Endothelial cell of hepatic sinusoid (primary cell): ENCODE data around the gene TAF6.
"Not testable (repeated sequence)": the region's sequence is repeated elsewhere in the genome, so short reads cannot be mapped to it uniquely, and the experiment has no call there.

Source experiments
- in situ Hi-C: cut with HindIII; loops from 2 replicates; pipeline ENCODE4 v1.10.0; 2017; ENCODE audit warnings: low sequenced_read_pairs

The TAF6 gene

GRCh38 chr7:100152937-100153666, 33.9 kb upstream of the TAF6 start:
- in situ Hi-C loops, result no loop called here

GRCh38 chr7:100152404-100152803, 33.2 kb upstream of the TAF6 start:
- in situ Hi-C loops, result no loop called here

- in situ Hi-C loops, result no loop called here
These were observed 29.6 kb upstream of the TAF6 start, which contains the start of gene LAMTOR4 for GRCh38 chr7:100148559-100149328. Gene LAMTOR4, plus strand, starts transcription at chr7:100148918. Its CDS starts 55 bp downstream, at chr7:100148973.

GRCh38 chr7:100148225-100148558, 29.0 kb upstream of the TAF6 start:
- in situ Hi-C loops, result no loop called here

- in situ Hi-C loops, result no loop called here
These were observed 28.1 kb upstream of the TAF6 start for GRCh38 chr7:100147278-100147677.

GRCh38 chr7:100146350-100146749, 27.2 kb upstream of the TAF6 start:
- in situ Hi-C loops, result not testable (repeated sequence)

- in situ Hi-C loops, result loop anchor here (5.0 kb wide), 1 partner anchor 65 kb away; no protein-coding TSS in a partner anchor
These were observed 23.3 kb upstream of the TAF6 start for GRCh38 chr7:100142461-100142860.

- in situ Hi-C loops, result loop anchor here (5.0 kb wide), 1 partner anchor 64 kb away; no protein-coding TSS in a partner anchor
These were observed 22.4 kb upstream of the TAF6 start for GRCh38 chr7:100141555-100141949.

- in situ Hi-C loops, result no loop called here
These were observed 18.9 kb upstream of the TAF6 start for GRCh38 chr7:100137851-100138760.

- in situ Hi-C loops, result no loop called here
These were observed 13.6 kb upstream of the TAF6 start for GRCh38 chr7:100132697-100133151.

GRCh38 chr7:100132126-100132525, 13.0 kb upstream of the TAF6 start:
- in situ Hi-C loops, result no loop called here

GRCh38 chr7:100130608-100131453, 11.7 kb upstream of the TAF6 start:
- in situ Hi-C loops, result no loop called here

- in situ Hi-C loops, result not testable (repeated sequence)
These were observed 11.1 kb upstream of the TAF6 start for GRCh38 chr7:100130220-100130607.

GRCh38 chr7:100128637-100128963, 9.4 kb upstream of the TAF6 start:
- in situ Hi-C loops, result no loop called here

GRCh38 chr7:100127866-100128636, 8.9 kb upstream of the TAF6 start:
- in situ Hi-C loops, result no loop called here

- in situ Hi-C loops, result no loop called here
These were observed 8.0 kb upstream of the TAF6 start, which contains the start of gene MBLAC1 for GRCh38 chr7:100126931-100127865. Gene MBLAC1, plus strand, starts transcription at chr7:100126967. Its CDS starts 429 bp downstream, at chr7:100127396.

GRCh38 chr7:100126239-100126930, 7.2 kb upstream of the TAF6 start:
- in situ Hi-C loops, result no loop called here
